Skin epidermis (tissue), 12 donors: Measurements from ENCODE around the gene SYNDIG1.

ENCODE experiments used
- H3K27ac ChIP-seq, 21 experiments: fragments of 200-600 bp; sonication (generic) in 11 of 21; one replicate each; pipeline ENCODE4 v1.5.0; 2020; ENCODE audit warnings: mild to moderate bottlenecking in 3 of 21, inconsistent platforms in 2 of 21, moderate library complexity in 2 of 21
- H3K4me3 ChIP-seq, 7 experiments: fragments of 200-600 bp; sonication (generic) in 2 of 7; one replicate each; pipeline ENCODE4 v1.5.0; 2020; ENCODE audit warnings: inconsistent platforms in 2 of 7, mild to moderate bottlenecking in 2 of 7, moderate library complexity in 1 of 7

Gene SYNDIG1

GRCh38 chr20:24662322-24662721 lies 192.9 kb downstream of the SYNDIG1 start:
- no peak overlapping the region for H3K4me3 ChIP-seq

DNA sequence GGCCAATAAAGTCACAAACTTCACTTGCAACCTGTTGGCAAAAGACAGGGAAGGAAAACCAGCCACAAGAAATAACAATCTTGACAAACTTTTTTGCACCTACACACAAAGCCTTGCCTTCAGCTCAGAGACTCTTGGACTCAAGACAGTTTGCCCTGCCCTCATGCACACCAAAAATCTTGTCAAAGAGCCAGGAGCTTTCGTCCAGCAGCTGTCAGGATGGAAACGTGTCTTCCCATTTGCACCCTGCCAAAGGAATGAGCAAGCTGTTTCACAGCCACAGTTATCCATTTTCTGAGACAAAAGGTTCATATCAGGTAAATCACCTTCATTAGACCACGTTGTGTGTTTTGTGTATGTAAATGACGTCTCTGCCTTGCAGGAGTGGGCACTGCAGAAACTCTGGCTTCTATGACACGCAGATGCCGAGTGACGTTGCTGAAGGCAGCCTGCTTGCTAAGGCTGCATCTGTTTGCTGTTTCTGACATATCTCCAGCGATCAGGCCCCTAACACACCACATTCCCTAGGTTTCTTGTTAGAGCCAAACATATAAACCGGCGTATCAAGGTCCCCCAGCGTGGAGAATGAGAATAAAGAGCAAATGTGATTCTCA lies 193.4 kb downstream of the SYNDIG1 start:
- H3K4me3 ChIP-seq, result no peak overlapping the region
- no peak overlapping the region for H3K27ac ChIP-seq

More at GRCh38 chr20:24662322-24662721, 192.9 kb downstream of the SYNDIG1 start:
- H3K27ac ChIP-seq, result no peak overlapping the region

DNA sequence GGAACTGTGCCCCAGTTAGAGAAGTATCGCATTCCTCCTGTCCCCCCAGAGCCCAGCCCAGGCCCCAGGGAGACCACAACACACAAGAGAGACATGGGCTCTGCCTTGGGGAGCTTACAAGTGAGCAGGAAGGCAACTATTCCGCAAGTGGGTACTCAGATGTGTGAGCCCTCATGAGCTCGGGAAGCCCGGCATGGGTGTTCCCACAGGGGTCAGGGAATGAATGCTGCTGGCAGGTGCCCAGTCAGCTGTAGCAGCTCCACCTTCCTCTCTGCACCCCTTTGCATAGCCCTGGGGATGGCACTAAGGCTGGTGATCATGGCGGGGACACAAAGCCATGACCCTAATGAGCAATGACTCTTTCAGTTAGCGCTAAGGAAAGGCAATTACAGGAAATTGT lies 194.1 kb downstream of the SYNDIG1 start:
- no peak overlapping the region for H3K27ac ChIP-seq
- no peak overlapping the region for H3K4me3 ChIP-seq

GRCh38 chr20:24664266-24664986 lies 195.0 kb downstream of the SYNDIG1 start:
- Histone ChIP-seq H3K4me3 (no peak overlapping the region), H3K27ac (no peak overlapping the region)

DNA sequence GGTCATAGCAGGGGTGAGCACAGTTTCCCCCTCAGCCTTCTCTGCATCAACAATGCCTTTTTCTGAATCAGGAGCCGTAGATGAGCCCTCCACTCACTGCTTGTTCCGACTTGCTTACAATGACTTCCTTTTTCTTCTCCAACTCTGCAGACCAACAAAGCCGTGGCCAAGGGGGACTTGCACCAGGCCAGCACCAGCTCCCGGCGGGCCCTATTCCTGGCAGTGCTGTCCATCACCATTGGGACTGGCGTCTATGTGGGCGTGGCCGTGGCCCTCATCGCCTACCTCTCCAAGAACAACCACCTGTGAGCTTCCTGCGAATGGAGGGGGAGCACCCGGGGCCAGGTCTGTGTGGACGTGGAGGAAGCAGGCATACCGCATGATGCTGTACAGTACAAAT lies 195.8 kb downstream of the SYNDIG1 start:
- Histone ChIP-seq H3K27ac (no peak overlapping the region), H3K4me3 (no peak overlapping the region)

DNA sequence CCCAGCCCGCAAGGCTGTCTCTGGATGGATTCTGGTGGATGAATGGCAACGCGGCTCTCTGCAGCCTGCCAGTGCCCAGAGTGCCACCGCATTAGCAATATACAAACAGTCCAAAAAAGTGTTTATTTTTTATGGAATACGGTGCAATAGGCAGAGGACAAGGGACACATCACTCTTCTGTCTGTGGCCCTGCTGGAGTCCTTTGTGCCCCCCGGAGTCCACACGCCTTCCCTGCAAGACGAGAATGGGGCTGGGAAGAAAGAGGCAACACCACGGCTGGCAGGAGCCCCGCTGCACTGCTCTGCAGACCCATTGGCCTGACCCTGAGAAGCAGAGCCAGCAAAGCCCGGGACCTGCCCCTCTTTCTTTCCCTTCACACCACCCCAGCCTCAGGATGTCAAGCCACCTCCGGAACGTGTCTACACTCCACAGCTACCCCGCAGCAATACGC lies 196.3 kb downstream of the SYNDIG1 start:
- Histone ChIP-seq H3K27ac (no peak overlapping the region), H3K4me3 (no peak overlapping the region)

DNA sequence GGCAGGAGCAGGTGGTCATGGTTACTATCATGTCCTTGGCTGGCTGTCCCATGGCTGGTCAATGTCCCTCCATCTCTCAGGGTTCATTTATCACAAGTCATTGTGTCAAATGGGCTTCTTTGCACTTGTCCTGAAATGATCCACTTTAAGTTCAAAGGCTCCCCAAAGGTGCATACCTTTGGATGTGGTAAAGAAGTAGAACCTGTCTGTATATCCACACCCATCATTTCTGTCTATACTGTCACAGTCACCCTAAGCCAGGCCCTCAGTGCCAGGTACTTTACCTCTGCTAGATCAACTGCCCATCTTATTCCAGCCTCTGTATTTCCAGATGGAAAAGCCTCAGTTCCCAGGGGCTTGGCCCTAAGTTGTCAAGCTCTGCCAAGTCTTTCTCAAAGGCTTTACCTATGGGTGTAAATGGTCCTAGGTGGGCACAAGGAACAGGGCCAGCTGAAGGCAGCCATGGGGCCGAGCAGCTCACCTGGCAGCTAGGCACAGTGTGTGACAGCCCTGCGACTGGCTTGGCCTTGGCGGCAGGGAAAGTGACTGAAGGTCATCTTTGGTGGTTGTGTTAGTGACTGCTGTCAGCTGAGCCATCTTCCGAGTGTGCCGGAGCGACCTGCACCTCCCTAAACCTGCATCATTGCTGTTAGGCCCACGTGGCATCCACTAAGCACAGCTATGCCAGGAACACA lies 198.4 kb downstream of the SYNDIG1 start:
- no peak overlapping the region for H3K27ac ChIP-seq
- no peak overlapping the region for H3K4me3 ChIP-seq

DNA sequence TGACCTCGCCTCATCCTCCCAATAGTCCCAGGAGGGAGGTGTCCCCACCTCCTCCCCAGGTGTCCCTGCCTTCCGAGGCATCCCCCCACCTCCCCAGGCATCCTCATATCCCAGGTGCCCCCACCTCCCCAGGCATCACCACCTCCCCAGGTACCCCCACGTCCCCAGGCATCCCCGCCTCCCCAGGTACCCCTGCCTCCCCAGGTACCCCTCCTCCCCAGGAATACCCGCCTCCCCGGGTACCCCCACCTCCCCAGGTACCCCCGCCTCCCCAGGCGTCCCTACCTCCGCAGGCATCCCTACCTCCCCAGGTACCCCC lies 198.9 kb downstream of the SYNDIG1 start:
- Histone ChIP-seq H3K4me3 (no peak overlapping the region), H3K27ac (no peak overlapping the region)

- Histone ChIP-seq H3K27ac (no peak overlapping the region), H3K4me3 (no peak overlapping the region)
Measured at GRCh38 chr20:24668791-24669190, 199.4 kb downstream of the SYNDIG1 start.

DNA sequence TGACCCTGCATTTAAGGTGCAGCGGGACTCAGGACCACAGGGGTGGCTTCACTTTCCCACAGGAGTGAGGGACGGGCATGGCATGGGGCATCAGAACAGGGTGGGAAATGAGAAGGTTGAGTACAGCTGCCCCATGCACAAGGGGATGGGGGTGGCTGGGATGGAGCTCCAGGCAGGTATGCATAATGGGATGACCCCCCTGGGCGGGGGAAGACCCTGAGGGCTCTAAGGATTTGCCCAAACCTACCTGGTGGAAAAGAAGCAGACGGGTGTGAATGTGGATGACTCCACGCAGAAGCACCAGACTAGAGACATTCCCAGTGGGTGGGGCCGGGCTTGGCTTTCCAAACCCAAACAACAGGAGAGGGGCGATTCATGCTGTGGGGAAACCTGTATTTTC lies 200.3 kb downstream of the SYNDIG1 start:
- Histone ChIP-seq H3K27ac (no peak overlapping the region), H3K4me3 (no peak overlapping the region)

DNA sequence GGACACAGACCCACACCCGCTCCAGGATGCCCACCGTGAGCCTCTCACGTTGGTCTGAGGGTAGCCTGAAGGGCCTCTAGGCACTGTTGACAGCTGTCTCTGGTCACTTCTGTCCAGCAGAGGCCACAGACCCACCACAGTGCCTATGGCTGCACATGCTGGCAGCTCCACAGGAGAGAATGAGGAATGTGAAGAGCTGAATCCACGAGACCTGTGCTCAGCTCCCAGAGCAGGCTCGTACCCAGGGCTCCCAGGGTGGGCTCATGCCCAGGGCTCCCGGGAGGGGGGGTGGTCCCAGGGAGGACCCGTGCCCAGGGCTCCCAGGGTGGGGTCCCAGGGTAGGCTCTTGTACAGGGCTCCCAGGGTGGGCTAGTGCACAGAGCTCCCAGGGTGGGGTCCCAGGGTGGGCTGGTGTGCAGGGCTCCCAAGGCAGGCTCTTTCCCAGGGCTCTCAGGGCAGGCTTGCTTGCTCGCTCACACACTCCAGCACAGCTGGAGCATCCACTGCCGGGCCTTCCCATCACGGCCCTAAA lies 201.0 kb downstream of the SYNDIG1 start:
- Histone ChIP-seq H3K27ac (no peak overlapping the region), H3K4me3 (no peak overlapping the region)

DNA sequence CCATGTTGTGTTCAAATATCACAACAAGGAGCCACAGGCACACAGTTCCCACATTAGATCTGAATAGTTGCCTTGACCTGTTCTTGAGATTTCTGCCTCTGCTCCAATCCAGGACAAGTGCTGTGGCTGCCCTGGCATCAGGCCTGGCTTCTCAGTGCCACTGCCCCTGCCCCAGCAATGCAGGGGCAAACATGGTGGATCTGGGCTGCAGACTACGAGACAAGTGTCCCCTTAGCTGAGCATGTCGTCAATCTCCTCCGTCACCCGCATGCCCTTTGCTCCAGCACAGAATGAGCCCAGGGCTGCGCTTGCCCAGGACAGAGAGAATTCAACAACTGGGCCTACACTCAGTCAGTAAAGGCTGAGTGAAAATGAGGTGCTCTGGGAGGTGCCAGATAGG lies 201.6 kb downstream of the SYNDIG1 start:
- Histone ChIP-seq H3K27ac (no peak overlapping the region), H3K4me3 (no peak overlapping the region)

DNA sequence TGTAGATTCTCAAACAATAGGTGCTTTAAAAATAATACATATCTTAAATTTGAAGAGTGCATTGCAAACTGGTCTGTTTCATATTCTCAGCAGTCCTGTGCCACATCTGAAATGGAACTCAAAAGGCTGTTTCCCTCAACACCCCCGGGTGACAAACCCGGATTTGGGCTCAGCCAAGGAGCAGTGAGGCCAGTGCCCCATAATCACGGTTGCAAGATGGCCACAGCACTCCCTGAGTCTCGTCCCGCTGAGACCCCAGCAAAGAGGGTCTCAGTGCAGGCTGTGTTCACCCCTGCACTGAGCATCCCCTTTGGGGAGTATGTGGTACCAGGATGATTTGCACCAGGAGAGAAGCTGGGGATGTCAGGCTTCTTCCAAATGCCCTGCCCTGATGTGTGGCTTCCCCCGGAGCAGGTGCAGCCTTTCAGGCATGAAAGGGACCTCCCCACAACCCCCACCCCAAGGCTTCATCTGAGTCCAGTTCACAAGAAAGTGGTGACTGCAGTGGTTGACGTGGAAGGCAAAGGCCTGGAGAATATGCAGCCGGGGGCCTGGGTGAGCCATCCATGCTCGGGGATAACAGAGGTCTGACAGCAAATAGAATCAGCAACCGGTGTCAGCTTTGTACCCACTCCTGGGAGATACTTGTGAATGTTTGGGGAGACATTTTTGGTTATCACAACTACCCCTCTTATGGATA lies 202.9 kb downstream of the SYNDIG1 start:
- Histone ChIP-seq H3K27ac (peak overlapping the region in 1 of 21 experiments; percentile 23), H3K4me3 (no peak overlapping the region)

GRCh38 chr20:24672886-24673677 lies 203.7 kb downstream of the SYNDIG1 start:
- Histone ChIP-seq H3K27ac (peak overlapping the region in 2 of 21 experiments; percentile 23 to 40), H3K4me3 (no peak overlapping the region)

DNA sequence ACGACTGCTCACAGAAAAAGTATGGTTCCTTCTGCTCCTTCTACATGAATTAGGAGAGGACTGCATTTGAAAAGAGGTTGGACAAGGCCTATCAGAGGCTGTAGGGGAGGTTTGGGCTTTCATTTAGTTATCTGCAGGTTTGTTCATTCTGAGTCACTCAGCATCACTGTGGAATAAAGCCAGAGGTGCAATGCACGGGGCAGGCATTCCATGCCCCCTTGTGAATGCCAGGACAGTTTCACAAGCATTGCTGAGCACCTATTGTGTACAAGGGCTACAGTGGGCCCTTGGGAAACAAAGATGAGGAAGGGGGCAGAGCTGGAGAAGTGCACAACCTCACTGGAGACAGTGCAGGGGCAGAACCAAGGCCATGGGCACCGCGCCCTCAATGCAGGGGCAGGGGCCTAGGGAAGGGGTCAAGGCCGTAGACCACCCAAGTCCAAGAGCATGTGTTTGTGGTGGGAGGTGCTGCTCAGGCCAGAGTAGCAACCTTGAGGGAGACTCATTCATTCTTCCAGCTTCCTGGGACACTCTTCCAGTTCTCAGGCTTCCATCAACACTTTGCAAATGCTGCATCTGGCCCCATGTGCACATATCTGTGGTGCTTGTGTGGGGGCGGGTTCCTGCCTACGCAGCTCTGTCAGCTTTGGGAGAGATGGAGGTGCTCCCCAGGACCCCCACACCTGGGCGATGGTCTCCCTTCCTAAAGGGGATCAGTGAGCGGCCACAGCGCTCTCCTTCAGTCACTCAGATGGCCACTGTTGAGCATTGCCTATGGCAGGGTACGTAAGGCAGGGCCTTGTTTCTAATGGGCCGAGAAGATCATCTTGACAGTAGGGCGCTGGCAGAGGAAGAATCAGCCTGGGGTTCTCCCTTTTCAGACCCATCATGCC lies 204.5 kb downstream of the SYNDIG1 start:
- no peak overlapping the region for H3K27ac ChIP-seq
- H3K4me3 ChIP-seq, result no peak overlapping the region

- Histone ChIP-seq H3K4me3 (no peak overlapping the region), H3K27ac (no peak overlapping the region)
Measured at GRCh38 chr20:24674921-24675605, 205.6 kb downstream of the SYNDIG1 start.

DNA sequence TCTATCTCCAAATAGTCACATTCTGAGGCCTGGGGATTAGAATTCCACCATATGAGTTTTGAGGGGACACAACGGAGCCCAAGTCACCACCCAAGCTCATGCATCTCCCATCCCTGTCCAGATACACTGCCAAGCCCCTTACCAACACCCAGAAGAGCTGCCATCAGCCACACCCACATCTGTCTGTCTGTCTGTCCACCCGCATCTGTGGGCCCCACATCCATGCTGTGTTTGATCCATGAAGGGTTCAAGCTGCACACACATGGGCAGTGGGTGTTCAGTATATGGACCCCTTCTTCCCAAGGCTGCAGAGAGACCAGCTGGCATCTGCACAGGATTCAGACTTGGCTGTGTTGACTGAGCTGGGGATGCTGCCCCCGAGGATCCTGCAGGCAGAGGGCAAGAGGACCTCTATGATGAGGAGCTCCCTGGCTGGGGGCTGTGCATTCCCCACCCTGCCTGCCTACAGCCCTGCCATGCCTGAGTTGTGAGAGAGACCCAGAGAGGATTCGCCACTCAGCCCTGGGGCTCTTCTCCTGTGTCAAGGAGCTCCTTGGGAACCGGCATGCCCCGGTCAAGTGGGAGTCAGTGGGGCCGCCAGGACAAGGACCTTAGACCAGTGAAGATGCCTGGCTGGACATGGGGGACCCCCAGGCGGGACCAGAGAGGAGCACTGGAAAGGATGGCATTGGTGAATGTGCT lies 206.4 kb downstream of the SYNDIG1 start:
- Histone ChIP-seq H3K4me3 (no peak overlapping the region), H3K27ac (no peak overlapping the region)
